Astrocyte of the spinal cord (primary cell): ENCODE data around the gene TPD52L2.

Experiments used
- DNase-seq: peaks from one replicate; pipeline ENCODE4 v3.0.0; 2011; ENCODE audit warnings: low read depth, low spot score
- H3K4me3 ChIP-seq: 2 replicates; pipeline ENCODE4 v1.5.1; 2011; ENCODE audit warnings: low read depth, mild to moderate bottlenecking, low read length, moderate library complexity
- in situ Hi-C: cut with HindIII; loops from 2 replicates; pipeline ENCODE4 v1.10.0; 2017; ENCODE audit warnings: low sequenced_read_pairs
- TF ChIP-seq, protein P1 (sequence below): IDR thresholded peaks from 2 replicates; pipeline ENCODE4 v1.5.1; 2012; ENCODE audit warnings: low read depth, mild to moderate bottlenecking, low read length, inconsistent platforms

The TPD52L2 gene

DNA sequence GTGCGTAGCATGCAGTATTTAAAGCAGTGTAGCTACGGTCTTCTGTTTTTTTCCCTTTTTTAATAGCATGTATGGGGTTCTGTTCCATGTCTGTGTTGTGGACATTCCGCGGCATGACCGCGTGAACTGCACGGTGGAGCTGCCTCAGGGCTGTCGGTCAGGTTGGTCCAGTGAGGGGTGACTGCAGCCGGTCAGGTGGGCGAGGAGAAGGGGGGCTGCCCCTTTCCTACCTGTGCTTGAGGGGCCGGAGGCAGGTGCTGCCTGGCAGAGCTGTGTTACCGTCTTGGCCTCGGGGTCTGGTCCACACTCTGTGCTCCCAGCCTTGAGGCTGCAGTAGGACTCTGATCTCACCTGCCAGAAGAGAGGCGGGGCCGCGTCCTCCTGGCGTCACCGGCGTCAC lies 66.7 kb downstream of the TPD52L2 start:
- in situ Hi-C loops = no loop called here
- H3K4me3 ChIP-seq = no peak overlapping the region
- no peak for DNase-seq
- TF ChIP-seq, protein P1, sequence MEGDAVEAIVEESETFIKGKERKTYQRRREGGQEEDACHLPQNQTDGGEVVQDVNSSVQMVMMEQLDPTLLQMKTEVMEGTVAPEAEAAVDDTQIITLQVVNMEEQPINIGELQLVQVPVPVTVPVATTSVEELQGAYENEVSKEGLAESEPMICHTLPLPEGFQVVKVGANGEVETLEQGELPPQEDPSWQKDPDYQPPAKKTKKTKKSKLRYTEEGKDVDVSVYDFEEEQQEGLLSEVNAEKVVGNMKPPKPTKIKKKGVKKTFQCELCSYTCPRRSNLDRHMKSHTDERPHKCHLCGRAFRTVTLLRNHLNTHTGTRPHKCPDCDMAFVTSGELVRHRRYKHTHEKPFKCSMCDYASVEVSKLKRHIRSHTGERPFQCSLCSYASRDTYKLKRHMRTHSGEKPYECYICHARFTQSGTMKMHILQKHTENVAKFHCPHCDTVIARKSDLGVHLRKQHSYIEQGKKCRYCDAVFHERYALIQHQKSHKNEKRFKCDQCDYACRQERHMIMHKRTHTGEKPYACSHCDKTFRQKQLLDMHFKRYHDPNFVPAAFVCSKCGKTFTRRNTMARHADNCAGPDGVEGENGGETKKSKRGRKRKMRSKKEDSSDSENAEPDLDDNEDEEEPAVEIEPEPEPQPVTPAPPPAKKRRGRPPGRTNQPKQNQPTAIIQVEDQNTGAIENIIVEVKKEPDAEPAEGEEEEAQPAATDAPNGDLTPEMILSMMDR = no peak

DNA sequence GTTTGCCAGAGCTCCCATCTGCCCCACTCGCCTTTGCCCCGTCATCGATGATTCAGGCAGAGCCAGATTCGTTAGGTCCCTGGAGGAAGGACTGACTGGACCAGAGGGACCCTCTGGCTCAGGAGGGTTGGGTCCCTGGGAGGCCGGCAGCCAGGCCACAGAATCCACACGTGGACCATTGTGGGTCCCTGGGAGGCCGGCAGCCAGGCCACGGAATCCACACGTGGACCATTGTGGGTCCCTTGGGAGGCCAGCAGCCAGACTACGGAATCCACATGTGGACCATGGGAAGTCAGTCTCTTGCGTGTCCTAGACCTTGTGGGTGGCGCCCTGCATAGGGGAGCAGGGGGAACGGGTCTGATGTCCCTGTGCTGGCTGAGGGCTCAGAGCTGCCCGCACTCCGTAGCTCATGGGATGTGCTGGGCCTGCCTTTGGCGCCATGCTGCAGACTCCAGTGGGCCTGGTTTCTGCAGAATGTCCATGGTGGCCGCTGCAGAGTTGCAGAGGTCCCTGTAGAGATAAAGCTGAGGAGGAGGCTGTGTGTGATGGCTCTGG lies 67.6 kb downstream of the TPD52L2 start:
- TF ChIP-seq, protein P1 = no peak

DNA sequence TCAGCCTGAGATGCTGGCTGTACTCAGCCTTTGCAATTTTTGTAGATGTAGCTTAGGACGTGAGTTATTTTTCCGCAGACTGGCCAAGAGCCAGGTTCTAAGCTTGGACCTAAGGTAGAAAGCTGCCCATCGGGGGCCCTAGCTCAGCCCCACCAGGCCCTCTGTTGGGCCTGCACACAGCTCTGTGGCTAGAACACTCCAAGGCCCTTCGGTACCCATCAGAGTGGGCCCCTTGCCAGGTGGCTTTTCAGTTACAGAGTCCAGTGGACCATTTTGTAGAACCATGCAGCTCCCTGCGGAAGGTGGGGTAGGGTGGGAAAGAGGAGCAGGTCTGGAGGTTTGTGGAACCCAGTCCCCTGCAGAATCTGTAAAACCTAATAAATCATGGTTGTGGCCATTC lies 68.6 kb downstream of the TPD52L2 start:
- TF ChIP-seq, protein P1 = no peak
- in situ Hi-C loops = no loop called here
- H3K4me3 ChIP-seq = no peak overlapping the region
- no peak for DNase-seq

More for the DNA sequence above, 67.6 kb downstream of the TPD52L2 start:
- in situ Hi-C loops = no loop called here
- H3K4me3 ChIP-seq = no peak overlapping the region
- DNase-seq = no peak

DNA sequence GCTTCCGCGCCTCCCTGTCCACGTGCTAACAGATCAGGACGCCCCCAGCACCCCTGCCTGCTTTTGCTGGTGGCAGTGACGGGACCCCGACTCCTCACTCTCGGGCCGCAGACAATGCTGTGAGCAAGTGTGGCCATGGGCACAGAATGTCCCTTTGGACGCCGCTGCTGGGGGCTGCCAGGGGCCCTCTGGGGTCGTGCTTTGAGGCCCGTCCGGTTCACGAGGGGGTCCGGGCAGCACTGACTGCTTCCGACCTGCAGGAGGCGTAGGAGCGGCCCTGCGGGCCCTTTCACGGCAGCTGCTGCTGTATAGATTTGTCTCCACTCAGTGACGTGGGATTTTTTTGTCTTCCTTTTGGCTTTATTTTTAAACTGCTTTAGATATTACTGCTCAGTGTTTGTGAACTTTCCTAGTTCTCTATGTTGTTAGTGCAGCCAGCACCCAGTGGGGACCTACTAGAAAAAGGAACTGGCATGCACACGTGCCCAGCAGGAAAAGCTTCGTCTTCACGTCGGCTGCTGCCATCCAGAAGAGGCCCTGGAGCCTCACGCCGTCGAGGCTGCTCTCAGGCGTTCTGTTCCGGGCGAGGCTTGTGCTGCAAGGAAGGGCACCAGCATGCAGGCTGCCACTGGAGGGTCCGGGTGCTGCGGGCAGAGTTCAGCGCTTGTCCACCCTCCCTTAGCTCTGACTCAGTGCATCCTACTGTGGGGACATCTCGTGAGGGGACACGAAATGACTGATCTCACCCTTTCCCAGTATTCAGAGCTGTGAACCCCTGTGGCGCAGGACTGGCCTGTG lies 69.4 kb downstream of the TPD52L2 start:
- TF ChIP-seq, protein P1 = peak; percentile 58
- in situ Hi-C loops = no loop called here
- H3K4me3 ChIP-seq = no peak overlapping the region
- no peak for DNase-seq

DNA sequence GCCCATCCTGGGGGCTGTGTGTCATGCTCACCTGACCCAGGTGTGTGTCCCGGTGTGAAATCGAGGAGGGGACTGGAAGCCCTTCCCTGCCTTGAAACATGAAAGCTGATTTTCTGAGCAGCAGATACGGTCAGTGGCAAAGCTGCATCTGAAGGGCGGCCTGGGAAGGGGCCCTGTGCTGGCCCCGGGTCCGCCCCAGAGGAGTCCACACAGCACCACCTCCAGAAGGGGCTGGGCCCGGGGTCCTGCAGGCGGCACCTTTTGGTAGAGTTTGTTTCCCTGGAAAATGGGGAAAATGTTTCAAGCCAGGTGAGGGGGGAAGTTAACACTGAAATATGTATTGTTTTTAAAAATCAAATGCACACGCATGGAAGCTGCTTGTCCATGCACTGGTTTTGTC lies 70.4 kb downstream of the TPD52L2 start:
- H3K4me3 ChIP-seq = no peak overlapping the region
- no peak for DNase-seq
- TF ChIP-seq, protein P1 = no peak
- in situ Hi-C loops = no loop called here

DNA sequence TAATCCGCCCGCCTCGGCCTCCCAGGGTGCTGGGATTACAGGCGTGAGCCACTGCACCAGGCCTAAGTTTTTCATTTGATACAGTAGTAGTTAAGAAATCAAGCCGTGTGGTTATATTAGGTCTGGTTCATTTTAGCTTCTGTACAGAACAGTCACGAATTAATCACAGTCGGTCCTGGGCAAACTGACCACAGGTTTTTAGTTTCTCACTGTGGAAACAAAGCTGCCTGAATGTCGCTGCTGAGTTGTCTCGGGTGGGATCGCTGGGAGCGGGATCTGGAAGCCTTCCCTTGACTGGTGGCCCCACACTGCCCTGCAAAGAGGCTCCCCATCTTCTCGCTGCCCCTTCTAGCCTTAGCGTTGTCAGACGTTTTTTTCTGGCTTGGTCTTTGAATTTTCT lies 72.5 kb downstream of the TPD52L2 start:
- DNase-seq = peak; percentile 33
- H3K4me3 ChIP-seq = no peak overlapping the region
- in situ Hi-C loops = no loop called here
- TF ChIP-seq, protein P1 = no peak
